Testis (tissue), 2 donors: ENCODE data around the gene RACK1.

ENCODE experiments used
- CTCF ChIP-seq, 3 experiments: fragments of 450-650 bp in 2 of 3; fragments of 200-600 bp in 1 of 3; sonication (generic) in 1 of 3; IDR thresholded peaks; one replicate each; pipeline ENCODE4 v1.5.1; 2016 to 2019; ENCODE audit warnings: antibody characterized with exemption in 3 of 3, mild to moderate bottlenecking in 2 of 3, moderate library complexity in 1 of 3
- POLR2A ChIP-seq: fragments of 450-650 bp; IDR thresholded peaks from one replicate; pipeline ENCODE4 v1.6.1; 2017; ENCODE audit warnings: antibody characterized with exemption, mild to moderate bottlenecking, moderate library complexity

GRCh38 chr5:181211208-181211607, 32.5 kb downstream of the RACK1 start:
- TF ChIP-seq CTCF (IDR thresholded peaks at IDR 0.05) (no peak), POLR2A (no peak)
